ENCODE measurements around the gene NNT. TPM values are rescaled to one million over a fixed set of nuclear protein-coding genes. Genes with fewer than 3 reads are reported as not detected.
"Not testable (repeated sequence)": the region's sequence is repeated elsewhere in the genome, so short reads cannot be mapped to it uniquely, and the experiment has no call there.

Gene NNT
- total and polyA plus RNA-seq, 5 donors from 2014 or later = 46.2 to 64.1 (median 49.6) TPM

GRCh38 chr5:43701227-43701626, 98.2 kb downstream of the NNT start:
- H3K4me1 ChIP-seq (ENCODE audit: control insufficient read depth, insufficient read depth, low read length, poor library complexity, severe bottlenecking) = no peaks in the 10 kb centered on the region
- H3K9me3 ChIP-seq (ENCODE audit: control insufficient read depth in 2 of 2, low read length in 2 of 2) = peaks cover 0 to 7% of the 10 kb centered on the region in 2 experiments
- H3K27ac ChIP-seq (ENCODE audit: insufficient read depth, low read length, poor library complexity, severe bottlenecking) = no peak overlapping the region
- Mint-ChIP-seq H3K27me3 (no peaks in the 10 kb centered on the region), H3K4me1 (peaks cover 7 to 21% (median 14%) of the 10 kb centered on the region in 4 donors), H3K4me3 (no peak overlapping the region), H3K27ac (no peak overlapping the region), H3K9me3 (peaks cover 0 to 5% (median 2%) of the 10 kb centered on the region in 7 donors), H3K36me3 (peaks cover 59% of the 10 kb centered on the region)
- no peak overlapping the region for H3K4me3 ChIP-seq (ENCODE audit: low read depth, low read length)
- no peaks in the 10 kb centered on the region for H3K27me3 ChIP-seq (ENCODE audit: control insufficient read depth, insufficient read depth, low read length)
- DNase-seq (no peak), ATAC-seq (ENCODE audit: low read depth in 2 of 2) (no peak)
- H3K36me3 ChIP-seq (ENCODE audit: control insufficient read depth, insufficient read depth, low read length) = peaks cover 53% of the 10 kb centered on the region

- ATAC-seq (ENCODE audit: low read depth in 2 of 2) = no peak
- peaks cover 7 to 21% (median 12%) of the 10 kb centered on the region in 4 donors for H3K4me1 Mint-ChIP-seq
- H3K4me1 ChIP-seq (ENCODE audit: control insufficient read depth, insufficient read depth, low read length, poor library complexity, severe bottlenecking) = no peaks in the 10 kb centered on the region
- no peaks in the 10 kb centered on the region for H3K27me3 ChIP-seq (ENCODE audit: control insufficient read depth, insufficient read depth, low read length)
- no peaks in the 10 kb centered on the region for H3K27me3 Mint-ChIP-seq
- peak overlapping the region in 1 of 3 donors; percentile 76 for H3K27ac Mint-ChIP-seq
- H3K36me3 Mint-ChIP-seq = peaks cover 54% of the 10 kb centered on the region
- H3K27ac ChIP-seq (ENCODE audit: insufficient read depth, low read length, poor library complexity, severe bottlenecking) = no peak overlapping the region
- H3K4me3 ChIP-seq (ENCODE audit: low read depth, low read length) = no peak overlapping the region
- H3K9me3 ChIP-seq (ENCODE audit: control insufficient read depth in 2 of 2, low read length in 2 of 2) = no peaks in the 10 kb centered on the region
- peaks cover 51% of the 10 kb centered on the region for H3K36me3 ChIP-seq (ENCODE audit: control insufficient read depth, insufficient read depth, low read length)
- no peak overlapping the region for H3K4me3 Mint-ChIP-seq
- DNase-seq = no peak
- H3K9me3 Mint-ChIP-seq = peaks cover 0 to 5% (median 0%) of the 10 kb centered on the region in 7 donors
Observed at GRCh38 chr5:43702293-43702692, 99.3 kb downstream of the NNT start.

- no peak overlapping the region for H3K4me3 ChIP-seq (ENCODE audit: low read depth, low read length)
- peaks cover 51% of the 10 kb centered on the region for H3K36me3 ChIP-seq (ENCODE audit: control insufficient read depth, insufficient read depth, low read length)
- no peak overlapping the region for H3K27ac ChIP-seq (ENCODE audit: insufficient read depth, low read length, poor library complexity, severe bottlenecking)
- no peaks in the 10 kb centered on the region for H3K9me3 ChIP-seq (ENCODE audit: control insufficient read depth in 2 of 2, low read length in 2 of 2)
- Mint-ChIP-seq H3K27ac (no peak overlapping the region), H3K4me3 (no peak overlapping the region), H3K9me3 (peaks cover 0 to 5% (median 0%) of the 10 kb centered on the region in 7 donors), H3K4me1 (peaks cover 7 to 21% (median 8%) of the 10 kb centered on the region in 4 donors), H3K36me3 (peaks cover 51% of the 10 kb centered on the region), H3K27me3 (no peaks in the 10 kb centered on the region)
- DNase-seq (no peak), ATAC-seq (ENCODE audit: low read depth in 2 of 2) (no peak)
- H3K4me1 ChIP-seq (ENCODE audit: control insufficient read depth, insufficient read depth, low read length, poor library complexity, severe bottlenecking) = no peaks in the 10 kb centered on the region
- no peaks in the 10 kb centered on the region for H3K27me3 ChIP-seq (ENCODE audit: control insufficient read depth, insufficient read depth, low read length)
Observed at GRCh38 chr5:43702815-43703214, 99.8 kb downstream of the NNT start.

GRCh38 chr5:43704243-43704642, 101.3 kb downstream of the NNT start:
- Mint-ChIP-seq H3K36me3 (peaks cover 47% of the 10 kb centered on the region), H3K27ac (peak overlapping the region in 1 of 3 donors; percentile 42)

GRCh38 chr5:43706576-43706975, 103.6 kb downstream of the NNT start:
- peaks cover 6 to 12% (median 7%) of the 10 kb centered on the region in 4 donors for H3K4me1 Mint-ChIP-seq
- not testable (repeated sequence) for H3K27ac ChIP-seq (ENCODE audit: insufficient read depth, low read length, poor library complexity, severe bottlenecking); H3K27me3 ChIP-seq (ENCODE audit: control insufficient read depth, insufficient read depth, low read length); ATAC-seq (ENCODE audit: low read depth in 2 of 2); H3K4me3 Mint-ChIP-seq; H3K9me3 ChIP-seq (ENCODE audit: control insufficient read depth in 2 of 2, low read length in 2 of 2); H3K9me3 Mint-ChIP-seq; H3K27me3 Mint-ChIP-seq; H3K4me3 ChIP-seq (ENCODE audit: low read depth, low read length); DNase-seq; H3K27ac Mint-ChIP-seq; H3K4me1 ChIP-seq (ENCODE audit: control insufficient read depth, insufficient read depth, low read length, poor library complexity, severe bottlenecking)
- H3K36me3 Mint-ChIP-seq = peaks cover 35% of the 10 kb centered on the region
- peaks cover 37% of the 10 kb centered on the region for H3K36me3 ChIP-seq (ENCODE audit: control insufficient read depth, insufficient read depth, low read length)

More at GRCh38 chr5:43704243-43704642, 101.3 kb downstream of the NNT start:
- peaks cover 51% of the 10 kb centered on the region for H3K36me3 ChIP-seq (ENCODE audit: control insufficient read depth, insufficient read depth, low read length)
- ATAC-seq (ENCODE audit: low read depth in 2 of 2) (no peak), DNase-seq (no peak)
- H3K9me3 Mint-ChIP-seq = peaks cover 0 to 5% (median 0%) of the 10 kb centered on the region in 7 donors
- no peaks in the 10 kb centered on the region for H3K9me3 ChIP-seq (ENCODE audit: control insufficient read depth in 2 of 2, low read length in 2 of 2)
- H3K27me3 Mint-ChIP-seq = no peaks in the 10 kb centered on the region
- no peaks in the 10 kb centered on the region for H3K4me1 ChIP-seq (ENCODE audit: control insufficient read depth, insufficient read depth, low read length, poor library complexity, severe bottlenecking)
- H3K27ac ChIP-seq (ENCODE audit: insufficient read depth, low read length, poor library complexity, severe bottlenecking) = no peak overlapping the region
- no peak overlapping the region for H3K4me3 Mint-ChIP-seq
- no peak overlapping the region for H3K4me3 ChIP-seq (ENCODE audit: low read depth, low read length)
- H3K4me1 Mint-ChIP-seq = peaks cover 7 to 18% (median 9%) of the 10 kb centered on the region in 4 donors
- no peaks in the 10 kb centered on the region for H3K27me3 ChIP-seq (ENCODE audit: control insufficient read depth, insufficient read depth, low read length)

- H3K4me1 ChIP-seq (ENCODE audit: control insufficient read depth, insufficient read depth, low read length, poor library complexity, severe bottlenecking) = no peaks in the 10 kb centered on the region
- no peak overlapping the region for H3K4me3 ChIP-seq (ENCODE audit: low read depth, low read length)
- no peak overlapping the region for H3K27ac ChIP-seq (ENCODE audit: insufficient read depth, low read length, poor library complexity, severe bottlenecking)
- Mint-ChIP-seq H3K4me3 (no peak overlapping the region), H3K9me3 (peaks cover 0 to under 1% (median 0%) of the 10 kb centered on the region in 7 donors), H3K27me3 (no peaks in the 10 kb centered on the region), H3K36me3 (peaks cover 4% of the 10 kb centered on the region), H3K4me1 (peaks cover 0 to 3% (median 0%) of the 10 kb centered on the region in 4 donors), H3K27ac (no peak overlapping the region)
- H3K36me3 ChIP-seq (ENCODE audit: control insufficient read depth, insufficient read depth, low read length) = no peaks in the 10 kb centered on the region
- ATAC-seq (ENCODE audit: low read depth in 2 of 2) (no peak), DNase-seq (no peak)
- H3K27me3 ChIP-seq (ENCODE audit: control insufficient read depth, insufficient read depth, low read length) = no peaks in the 10 kb centered on the region
- no peaks in the 10 kb centered on the region for H3K9me3 ChIP-seq (ENCODE audit: control insufficient read depth in 2 of 2, low read length in 2 of 2)
Observed at GRCh38 chr5:43711496-43711895, 108.5 kb downstream of the NNT start.

GRCh38 chr5:43712081-43712480, 109.1 kb downstream of the NNT start:
- H3K27ac ChIP-seq (ENCODE audit: insufficient read depth, low read length, poor library complexity, severe bottlenecking) = no peak overlapping the region
- H3K9me3 ChIP-seq (ENCODE audit: control insufficient read depth in 2 of 2, low read length in 2 of 2) = no peaks in the 10 kb centered on the region
- no peak overlapping the region for H3K4me3 Mint-ChIP-seq
- H3K4me1 Mint-ChIP-seq = peaks cover 0 to 3% (median 0%) of the 10 kb centered on the region in 4 donors
- no peaks in the 10 kb centered on the region for H3K27me3 ChIP-seq (ENCODE audit: control insufficient read depth, insufficient read depth, low read length)
- no peak for DNase-seq
- no peaks in the 10 kb centered on the region for H3K36me3 ChIP-seq (ENCODE audit: control insufficient read depth, insufficient read depth, low read length)
- H3K36me3 Mint-ChIP-seq = peaks cover 4% of the 10 kb centered on the region
- peaks cover 0 to 2% (median 0%) of the 10 kb centered on the region in 7 donors for H3K9me3 Mint-ChIP-seq
- H3K4me3 ChIP-seq (ENCODE audit: low read depth, low read length) = no peak overlapping the region
- H3K27me3 Mint-ChIP-seq = no peaks in the 10 kb centered on the region
- H3K4me1 ChIP-seq (ENCODE audit: control insufficient read depth, insufficient read depth, low read length, poor library complexity, severe bottlenecking) = no peaks in the 10 kb centered on the region
- no peak overlapping the region for H3K27ac Mint-ChIP-seq
- no peak for ATAC-seq (ENCODE audit: low read depth in 2 of 2)

GRCh38 chr5:43719783-43720182, 116.8 kb downstream of the NNT start:
- Mint-ChIP-seq H3K9me3 (peaks cover 0 to 12% (median 0%) of the 10 kb centered on the region in 7 donors), H3K27me3 (peaks cover 12% of the 10 kb centered on the region)
- not testable (repeated sequence) for H3K9me3 ChIP-seq (ENCODE audit: control insufficient read depth in 2 of 2, low read length in 2 of 2); H3K4me1 Mint-ChIP-seq; H3K27ac ChIP-seq (ENCODE audit: insufficient read depth, low read length, poor library complexity, severe bottlenecking); H3K4me3 Mint-ChIP-seq; H3K36me3 ChIP-seq (ENCODE audit: control insufficient read depth, insufficient read depth, low read length); H3K4me3 ChIP-seq (ENCODE audit: low read depth, low read length); H3K36me3 Mint-ChIP-seq; H3K27me3 ChIP-seq (ENCODE audit: control insufficient read depth, insufficient read depth, low read length); ATAC-seq (ENCODE audit: low read depth in 2 of 2); DNase-seq; H3K4me1 ChIP-seq (ENCODE audit: control insufficient read depth, insufficient read depth, low read length, poor library complexity, severe bottlenecking); H3K27ac Mint-ChIP-seq
